Right lobe of liver (tissue), 6 donors: ENCODE data around the gene RPS5. TPM values are rescaled to one million over a fixed set of nuclear protein-coding genes. Genes with fewer than 3 reads are reported as not detected.

ENCODE experiments used
- ATAC-seq, 4 donors: fragments of 200-7000 bp; cut with Tn5 transposase; one replicate each; pipeline ENCODE4 v1.9.1; 2020; ENCODE audit warnings: mild to moderate bottlenecking in 4 of 4, moderate library complexity in 4 of 4
- DNase-seq, 3 donors: peaks; one replicate each; pipeline ENCODE4 v3.0.0-alpha.2; 2020
- H3K27ac ChIP-seq, 3 donors: fragments of 200-600 bp; one replicate each; pipeline ENCODE4 v1.8.0; 2022
- H3K27me3 ChIP-seq, 2 donors: fragments of 200-600 bp; one replicate each; pipeline ENCODE4 v1.8.0; 2022
- H3K36me3 ChIP-seq, 4 donors: fragments of 200-600 bp; sonication (generic) in 1 of 4; one replicate each; pipeline versions ENCODE4 v1.5.1 to v1.8.0; 2017 to 2022; ENCODE audit warnings: control low read depth in 1 of 4
- H3K4me1 ChIP-seq, 4 donors: fragments of 200-600 bp; sonication (generic) in 1 of 4; one replicate each; pipeline versions ENCODE4 v1.5.1 to v1.8.0; 2017 to 2022; ENCODE audit warnings: control low read depth in 1 of 4
- H3K4me3 ChIP-seq, 3 donors: fragments of 200-600 bp; one replicate each; pipeline ENCODE4 v1.8.0; 2022
- H3K9me3 ChIP-seq, 4 donors: fragments of 200-600 bp; sonication (generic) in 1 of 4; one replicate each; pipeline versions ENCODE4 v1.5.1 to v1.8.0; 2017 to 2022; ENCODE audit warnings: control low read depth in 1 of 4
- POLR2A ChIP-seq: fragments of 450-650 bp; IDR thresholded peaks from one replicate; pipeline ENCODE4 v1.6.1; 2017; ENCODE audit warnings: antibody characterized with exemption, mild to moderate bottlenecking
- WGBS: methylation state at CpG from one replicate; pipeline ENCODE4 v1.1.6; 2018; ENCODE audit warnings: low coverage, low lambda C conversion rate; ENCODE audit not compliant: insufficient coverage; ENCODE audit errors: missing lambda C conversion rate; 5-methylcytosine and 5-hydroxymethylcytosine counted together
- intact Hi-C, 2 donors: fragments of 100-400 bp; cut with DNase I; formaldehyde crosslinking; loops; one replicate each; pipeline versions ENCODE4 v1.11.2 to v1.14.1; 2022
- total RNA-seq, 6 experiments: library from RNA; depleted of rRNA in 2 of 6; stranded (reverse); fragments of >200 nt in 2 of 6; fragmentation: NEBNext Ultra II Directional in 3 of 6; extraction: Animal tissue kit (Norgen Biotek cat#: 25700) in 3 of 6; gene quantifications; one replicate each; pipeline versions ENCODE4 v1.1.0 to v1.2.4, GENCODE V29; 2016 to 2023
- TF ChIP-seq, protein P1 (sequence below), 4 donors: fragments of 200-600 bp in 3 of 4; fragments of 450-650 bp in 1 of 4; IDR thresholded peaks; one replicate each; pipeline versions ENCODE4 v1.5.1 to v1.8.0; 2016 to 2022; ENCODE audit warnings: antibody characterized with exemption in 4 of 4, mild to moderate bottlenecking in 2 of 4
- donor health status: DM: no; HTN: yes; CAD: no.
- donor health status: DM: no; HTN: no; CAD: no.
- donor health status: DM: no; HTN: no; CAD: no.
- donor health status: DM: no; HTN: yes; CAD: no.
- donor health status: DM: no; HTN: yes; CAD: no.

The RPS5 gene
- total RNA-seq, 6 experiments from 2014 or later: 274 to 637 (median 304) TPM

DNA sequence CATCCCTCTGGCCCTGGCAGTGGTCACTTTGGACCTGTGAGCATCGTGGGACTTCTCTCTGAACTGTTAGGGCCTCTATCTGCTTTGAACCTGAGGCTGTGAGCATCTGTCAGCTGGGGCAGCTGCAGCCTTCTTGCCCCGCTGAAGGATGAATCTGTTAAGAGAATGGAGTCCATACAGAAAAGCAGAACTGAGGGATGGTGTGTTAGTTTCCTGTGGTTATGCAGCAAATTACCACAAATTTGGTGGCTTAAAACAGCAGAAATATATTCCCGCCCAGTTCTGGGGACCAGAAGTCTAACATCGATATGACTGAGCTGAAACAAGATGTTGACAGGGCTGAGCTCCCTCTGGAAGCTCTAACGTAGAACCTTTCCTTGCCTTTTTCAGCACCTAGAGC lies 22.9 kb upstream of the RPS5 start:
- Histone ChIP-seq H3K27me3 (no peaks in the 10 kb centered on the region), H3K4me3 (no peak overlapping the region), H3K9me3 (no peaks in the 10 kb centered on the region), H3K36me3 (no peaks in the 10 kb centered on the region), H3K27ac (no peak overlapping the region), H3K4me1 (no peaks in the 10 kb centered on the region)
- intact Hi-C loops: no loop called here
- ATAC-seq: no peak
- DNase-seq: peak in 1 of 3 donors; percentile 10
- 63% methylated on average over 3 of the region's 5 CpGs for WGBS
- TF ChIP-seq, protein P1, sequence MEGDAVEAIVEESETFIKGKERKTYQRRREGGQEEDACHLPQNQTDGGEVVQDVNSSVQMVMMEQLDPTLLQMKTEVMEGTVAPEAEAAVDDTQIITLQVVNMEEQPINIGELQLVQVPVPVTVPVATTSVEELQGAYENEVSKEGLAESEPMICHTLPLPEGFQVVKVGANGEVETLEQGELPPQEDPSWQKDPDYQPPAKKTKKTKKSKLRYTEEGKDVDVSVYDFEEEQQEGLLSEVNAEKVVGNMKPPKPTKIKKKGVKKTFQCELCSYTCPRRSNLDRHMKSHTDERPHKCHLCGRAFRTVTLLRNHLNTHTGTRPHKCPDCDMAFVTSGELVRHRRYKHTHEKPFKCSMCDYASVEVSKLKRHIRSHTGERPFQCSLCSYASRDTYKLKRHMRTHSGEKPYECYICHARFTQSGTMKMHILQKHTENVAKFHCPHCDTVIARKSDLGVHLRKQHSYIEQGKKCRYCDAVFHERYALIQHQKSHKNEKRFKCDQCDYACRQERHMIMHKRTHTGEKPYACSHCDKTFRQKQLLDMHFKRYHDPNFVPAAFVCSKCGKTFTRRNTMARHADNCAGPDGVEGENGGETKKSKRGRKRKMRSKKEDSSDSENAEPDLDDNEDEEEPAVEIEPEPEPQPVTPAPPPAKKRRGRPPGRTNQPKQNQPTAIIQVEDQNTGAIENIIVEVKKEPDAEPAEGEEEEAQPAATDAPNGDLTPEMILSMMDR (IDR thresholded peaks at IDR 0.05): no peak
- no peak for TF ChIP-seq POLR2A

DNA sequence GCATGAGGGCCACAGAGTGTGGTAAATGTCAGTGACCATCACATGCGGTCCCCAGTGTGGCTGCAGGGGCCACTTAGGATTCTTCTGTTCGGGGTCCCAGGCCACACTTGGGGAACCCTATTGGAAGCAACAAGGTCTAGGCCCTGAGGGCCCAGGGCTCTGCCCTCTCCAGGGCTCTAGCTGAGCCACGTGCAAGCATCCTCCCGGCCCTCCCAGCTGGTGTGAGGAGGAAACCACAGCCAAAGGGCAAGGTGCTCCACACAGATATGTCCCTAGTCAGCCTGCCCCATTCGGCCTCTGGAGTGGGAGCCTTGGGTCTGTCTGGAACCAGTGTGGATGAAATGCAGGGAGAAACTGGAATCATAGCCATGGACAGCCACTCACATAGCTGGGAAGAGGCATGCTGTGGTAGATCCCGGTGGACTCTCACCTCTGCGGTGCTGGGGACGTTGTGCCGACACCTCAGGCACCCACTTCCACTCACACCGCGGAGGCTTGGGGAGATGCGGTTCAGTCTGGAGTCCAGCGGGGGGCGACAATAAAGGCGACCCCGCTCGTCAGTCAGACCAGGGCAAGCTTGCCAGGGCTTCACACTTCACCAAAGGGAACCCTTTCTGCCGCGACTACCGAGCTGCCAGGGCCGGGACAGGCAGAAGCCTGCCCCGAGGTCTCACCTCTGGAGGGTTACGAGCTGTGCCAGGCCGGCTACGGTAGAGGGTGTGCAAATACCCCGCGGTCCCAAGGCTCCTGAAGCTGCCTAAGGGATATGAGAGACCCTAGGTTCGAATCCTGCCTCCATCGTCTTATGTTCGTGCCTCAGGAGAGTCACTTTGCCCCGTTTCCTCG lies 20.3 kb upstream of the RPS5 start:
- H3K36me3 ChIP-seq: no peaks in the 10 kb centered on the region
- TF ChIP-seq, protein P1 (IDR thresholded peaks at IDR 0.05): no peak
- TF ChIP-seq POLR2A: no peak
- peak in 1 of 3 donors; percentile 15 for DNase-seq
- no peaks in the 10 kb centered on the region for H3K4me1 ChIP-seq
- H3K4me3 ChIP-seq: no peak overlapping the region
- intact Hi-C loops: no loop called here
- H3K9me3 ChIP-seq: no peaks in the 10 kb centered on the region
- no peak for ATAC-seq
- no peaks in the 10 kb centered on the region for H3K27me3 ChIP-seq
- no peak overlapping the region for H3K27ac ChIP-seq
- 93% methylated on average over 3 of the region's 32 CpGs for WGBS

DNA sequence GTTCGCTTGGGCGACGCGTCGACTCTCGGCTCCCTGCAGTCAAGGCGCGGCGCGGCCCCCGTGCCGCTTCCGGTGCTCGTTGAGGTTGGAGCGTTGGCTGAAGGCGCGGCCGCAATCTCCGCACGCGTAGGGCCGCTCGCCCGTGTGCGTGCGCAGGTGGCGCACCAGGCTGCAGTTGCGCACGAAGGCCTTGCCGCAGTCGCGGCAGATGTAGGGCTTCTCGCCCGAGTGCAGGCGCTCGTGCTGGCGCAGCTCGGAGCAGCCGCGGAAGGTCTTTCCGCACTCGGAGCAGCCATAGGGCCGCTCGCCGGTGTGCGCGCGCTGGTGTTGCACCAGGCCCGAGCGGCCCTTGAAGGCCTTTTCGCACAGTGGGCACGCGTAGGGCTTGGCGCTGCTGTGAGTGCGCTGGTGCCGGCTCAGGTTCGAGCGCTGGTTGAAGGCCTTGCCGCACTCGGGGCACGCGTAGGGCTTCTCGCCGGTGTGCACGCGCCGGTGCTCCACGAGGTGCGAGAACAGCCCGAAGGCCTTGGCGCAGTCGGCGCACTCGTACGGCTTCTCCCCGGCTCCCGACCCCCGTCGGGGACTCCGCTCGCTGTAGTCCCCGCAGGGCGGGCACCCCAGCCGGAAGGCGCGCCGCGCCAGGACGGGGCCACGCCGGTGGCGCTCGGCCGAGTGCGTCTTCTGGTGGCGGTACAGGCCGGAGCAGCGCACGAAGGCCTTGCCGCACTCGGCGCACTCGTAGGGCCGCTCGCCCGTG lies 19.2 kb upstream of the RPS5 start:
- Histone ChIP-seq H3K4me1 (peaks cover 0 to 7% (median 3%) of the 10 kb centered on the region in 4 donors), H3K27me3 (no peaks in the 10 kb centered on the region), H3K4me3 (no peak overlapping the region), H3K9me3 (no peaks in the 10 kb centered on the region), H3K36me3 (no peaks in the 10 kb centered on the region), H3K27ac (no peak overlapping the region)
- TF ChIP-seq POLR2A: no peak
- TF ChIP-seq, protein P1 (IDR thresholded peaks at IDR 0.05): no peak
- WGBS: no CpG with 5 or more reads among the region's 106 CpGs
- peak in 1 of 3 donors; percentile 12 for DNase-seq
- intact Hi-C loops: no loop called here
- no peak for ATAC-seq

DNA sequence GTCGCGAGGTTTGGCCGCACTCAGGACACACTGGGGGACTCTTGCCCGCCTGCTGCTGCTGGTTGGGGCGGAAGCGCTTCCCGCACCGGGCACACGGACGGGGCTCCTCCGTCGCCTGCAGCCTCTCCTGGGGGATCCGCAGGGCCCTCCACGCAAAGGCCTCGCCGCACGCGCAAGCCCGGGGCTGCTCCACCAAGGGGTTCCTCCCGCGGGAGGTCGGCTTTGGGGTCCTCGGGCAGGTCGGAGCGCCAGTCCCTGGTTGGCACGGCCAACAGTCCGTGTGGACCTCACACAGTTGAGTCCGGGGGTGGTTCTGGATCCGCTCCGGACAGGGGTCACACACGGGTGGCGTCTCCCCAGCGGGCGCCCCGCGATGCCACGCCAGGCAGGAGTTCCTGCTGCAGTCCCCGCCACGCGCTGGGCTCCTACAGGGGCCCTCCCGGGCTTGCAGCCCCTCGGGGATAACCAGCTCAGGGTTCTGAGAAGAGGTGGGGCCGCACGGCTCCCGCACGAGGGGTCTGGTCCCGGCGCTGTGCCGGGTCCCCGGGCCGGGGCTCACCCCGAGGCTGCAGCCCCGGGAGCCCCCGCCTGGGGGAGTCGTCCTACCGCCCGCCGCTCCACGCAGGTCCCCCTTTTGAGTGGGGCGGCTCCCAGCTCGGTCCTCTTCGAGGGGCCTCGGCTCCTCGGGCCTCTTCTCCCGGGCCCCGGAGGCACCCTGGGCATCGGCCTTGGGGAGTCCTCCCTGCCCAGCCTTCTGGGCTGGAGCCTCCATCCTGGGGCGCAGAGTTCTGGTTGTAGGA lies 18.3 kb upstream of the RPS5 start:
- ATAC-seq (no peak), DNase-seq (peak in 2 of 3 donors; percentile 17 to 28)
- no peaks in the 10 kb centered on the region for H3K36me3 ChIP-seq
- 92% methylated on average over 6 of the region's 68 CpGs for WGBS
- no peak overlapping the region for H3K27ac ChIP-seq
- H3K4me1 ChIP-seq: peaks cover 0 to 16% (median 4%) of the 10 kb centered on the region in 4 donors
- H3K4me3 ChIP-seq: no peak overlapping the region
- H3K27me3 ChIP-seq: no peaks in the 10 kb centered on the region
- H3K9me3 ChIP-seq: no peaks in the 10 kb centered on the region
- TF ChIP-seq POLR2A: no peak
- TF ChIP-seq, protein P1 (IDR thresholded peaks at IDR 0.05): no peak
- intact Hi-C loops: no loop called here
